GM19099 (cell line): ENCODE data around the gene CHRND.

Source experiments
- POLR2A ChIP-seq: IDR thresholded peaks from 3 replicates; pipeline ENCODE4 v1.6.1; 2011; ENCODE audit warnings: low read depth; ENCODE audit not compliant: insufficient read length; ENCODE audit errors: extremely low read depth

Gene CHRND

DNA sequence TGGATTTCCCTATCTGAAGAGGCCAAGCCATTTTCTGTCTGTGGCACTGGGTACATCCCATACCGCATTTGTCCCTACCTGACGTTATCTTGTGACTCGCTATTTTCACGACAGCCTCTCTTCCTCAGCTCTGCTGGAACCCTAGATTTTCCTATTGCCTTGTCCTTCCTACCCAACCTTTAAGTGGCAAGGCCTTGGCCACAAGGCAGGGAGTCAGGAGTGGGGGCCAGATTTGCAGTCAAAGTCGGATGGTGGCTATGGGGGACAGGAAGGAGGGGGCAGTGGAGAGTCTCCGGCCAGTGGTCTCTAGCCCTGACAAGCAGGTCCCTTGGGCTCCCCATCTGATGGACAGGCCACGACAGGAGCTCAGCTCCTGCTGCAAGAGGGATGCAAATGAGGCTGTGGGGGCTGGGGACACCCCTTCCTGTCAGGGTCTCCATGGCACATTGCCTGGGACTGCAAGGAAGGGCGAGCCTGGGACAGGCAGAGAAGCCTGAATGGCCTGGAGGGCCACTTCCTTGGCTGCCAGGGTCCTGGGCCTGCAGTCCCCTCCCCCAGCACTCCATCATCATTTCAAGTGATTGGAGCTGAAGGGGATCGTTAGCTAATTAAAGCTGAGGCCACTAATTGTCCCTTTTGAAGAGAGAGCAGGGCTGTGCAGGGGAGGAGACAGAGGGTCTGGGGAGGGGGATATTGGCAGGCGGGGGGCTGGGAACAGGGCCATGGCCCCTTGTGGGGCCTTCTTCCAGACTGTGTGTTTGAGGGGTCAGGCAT lies 32.1 kb upstream of the CHRND start:
- no peak for TF ChIP-seq POLR2A

DNA sequence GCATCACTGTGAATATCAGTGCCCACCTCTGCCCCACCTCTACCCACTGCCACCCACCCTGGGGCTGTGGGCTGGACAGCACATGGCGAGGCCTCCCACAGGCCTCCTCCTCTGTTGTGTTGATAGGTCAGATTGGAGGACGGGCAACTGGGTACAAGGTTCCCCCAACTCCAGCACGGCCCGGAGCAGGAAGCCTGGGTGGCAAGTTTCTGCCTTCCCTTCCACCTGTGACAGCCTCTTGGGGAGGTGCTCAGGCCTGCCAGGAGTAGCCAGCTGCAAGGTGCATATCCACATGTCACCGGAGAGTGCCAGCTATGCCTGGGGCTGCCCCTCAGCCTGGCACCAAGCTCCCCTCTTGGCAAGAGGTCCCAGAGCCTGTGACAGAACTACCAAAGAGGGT lies 31.4 kb upstream of the CHRND start:
- TF ChIP-seq POLR2A: no peak

DNA sequence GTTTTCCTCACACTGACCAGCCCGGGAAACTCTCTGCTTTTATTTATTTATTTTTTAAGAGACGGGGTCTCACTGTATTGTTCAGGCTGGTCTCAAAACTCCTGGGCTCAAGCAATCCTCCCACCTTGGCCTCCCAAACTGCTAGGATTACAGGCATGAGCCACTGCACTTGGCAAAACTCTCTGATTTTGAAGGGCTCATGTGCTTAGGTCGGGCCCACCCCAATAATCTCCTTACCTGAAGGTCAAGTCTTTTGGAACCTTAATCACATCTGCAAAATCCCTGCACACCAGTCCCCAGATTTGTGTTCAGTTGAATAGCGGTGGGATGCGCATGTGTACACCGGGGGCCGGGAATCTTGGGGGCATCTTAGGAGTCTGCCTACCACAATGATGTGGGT lies 30.7 kb upstream of the CHRND start:
- no peak for TF ChIP-seq POLR2A

DNA sequence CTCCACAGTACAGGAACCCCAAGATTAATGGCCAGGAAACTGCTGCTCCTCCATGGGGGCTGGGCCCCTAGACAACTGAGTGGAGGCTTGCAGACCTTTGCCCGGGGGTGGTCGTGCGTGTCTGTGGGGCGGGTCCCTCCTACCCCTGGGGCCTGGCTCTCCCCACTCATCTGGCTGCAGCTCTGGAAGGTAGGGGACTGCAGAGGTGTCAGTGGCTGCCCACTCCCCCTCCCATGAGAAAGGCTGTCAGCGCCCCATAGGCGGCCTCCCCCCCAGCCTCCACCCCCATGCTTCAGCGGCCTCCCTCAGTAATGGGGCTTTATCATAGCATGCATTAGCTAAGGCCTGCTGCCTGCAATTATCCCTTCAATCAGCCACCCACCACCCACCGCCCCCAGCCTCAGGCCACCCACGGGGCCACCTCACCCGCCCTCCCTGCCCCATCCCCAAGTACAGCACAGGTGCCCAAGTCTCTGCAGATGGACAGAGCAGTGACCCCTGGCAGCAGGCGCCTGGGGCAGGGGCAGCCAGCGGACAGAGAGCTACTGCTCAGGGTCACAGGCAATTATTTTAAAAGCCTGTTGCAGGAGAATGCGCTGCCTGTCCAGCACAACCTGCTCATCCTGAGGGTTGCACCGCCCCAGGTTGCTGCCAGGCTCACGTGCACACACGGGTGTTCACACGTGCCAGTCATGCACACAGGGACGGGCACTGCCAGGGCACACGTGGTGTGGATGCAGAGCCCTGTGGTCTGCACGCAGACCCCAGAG lies 29.3 kb upstream of the CHRND start:
- TF ChIP-seq POLR2A: no peak

DNA sequence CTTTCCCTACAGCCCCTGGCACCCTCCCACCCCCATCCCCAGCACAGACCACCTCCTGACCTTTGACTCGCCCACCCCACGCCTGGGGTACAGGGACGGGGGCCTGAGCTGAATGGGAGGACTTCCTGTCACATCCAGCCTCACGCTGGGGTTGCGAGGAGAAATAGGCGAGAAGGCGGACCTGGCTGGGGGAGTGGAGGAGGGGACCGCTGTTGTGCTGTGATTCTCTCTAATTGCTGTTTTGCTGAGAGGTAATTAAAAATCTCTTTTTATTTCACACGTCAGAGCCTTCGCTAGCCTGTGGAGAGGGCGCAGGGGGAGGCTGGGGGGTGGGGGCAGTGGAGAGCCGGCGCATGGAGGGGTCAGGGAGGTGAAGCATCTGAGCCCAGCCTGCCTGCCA lies 28.6 kb upstream of the CHRND start:
- no peak for TF ChIP-seq POLR2A

DNA sequence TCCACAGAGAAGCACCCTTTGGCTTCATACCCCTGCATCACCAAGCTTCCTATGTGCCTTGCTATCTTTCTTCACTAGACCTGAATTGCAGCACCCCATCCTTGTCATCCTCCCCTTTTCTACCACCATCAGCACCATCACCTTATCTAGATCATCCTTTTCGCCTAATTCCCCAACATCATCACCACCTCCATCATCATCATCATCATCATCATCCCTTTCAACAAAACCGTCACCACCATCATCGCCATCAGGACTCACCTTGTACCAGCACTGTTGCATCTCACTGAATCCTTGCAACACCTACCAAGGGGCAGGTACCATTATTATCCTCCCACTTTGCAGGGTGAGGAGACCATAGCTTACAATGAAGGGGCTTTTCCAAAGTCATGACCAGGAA lies 27.5 kb upstream of the CHRND start:
- no peak for TF ChIP-seq POLR2A

DNA sequence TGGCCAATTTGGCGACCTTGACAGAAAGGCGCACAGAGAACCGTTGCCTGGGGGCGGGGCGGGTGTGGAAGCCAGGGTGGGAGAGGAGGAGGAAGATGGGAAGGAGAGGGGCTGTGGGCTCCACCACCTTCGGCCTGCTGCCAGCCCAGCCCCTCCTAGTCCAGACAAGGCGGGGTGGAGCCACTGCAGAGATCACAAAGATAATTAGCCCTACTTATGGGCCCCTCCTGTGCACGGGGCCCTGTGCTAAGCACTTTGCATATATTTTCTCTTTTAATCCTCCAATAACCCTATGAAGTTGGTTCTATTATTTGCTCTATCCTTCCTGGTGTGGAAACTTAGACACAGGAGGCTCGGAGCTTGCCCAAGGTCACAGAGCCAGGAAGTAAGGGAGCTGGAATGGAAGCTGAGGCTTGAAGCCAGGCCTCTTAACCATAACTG lies 24.6 kb upstream of the CHRND start:
- no peak for TF ChIP-seq POLR2A

DNA sequence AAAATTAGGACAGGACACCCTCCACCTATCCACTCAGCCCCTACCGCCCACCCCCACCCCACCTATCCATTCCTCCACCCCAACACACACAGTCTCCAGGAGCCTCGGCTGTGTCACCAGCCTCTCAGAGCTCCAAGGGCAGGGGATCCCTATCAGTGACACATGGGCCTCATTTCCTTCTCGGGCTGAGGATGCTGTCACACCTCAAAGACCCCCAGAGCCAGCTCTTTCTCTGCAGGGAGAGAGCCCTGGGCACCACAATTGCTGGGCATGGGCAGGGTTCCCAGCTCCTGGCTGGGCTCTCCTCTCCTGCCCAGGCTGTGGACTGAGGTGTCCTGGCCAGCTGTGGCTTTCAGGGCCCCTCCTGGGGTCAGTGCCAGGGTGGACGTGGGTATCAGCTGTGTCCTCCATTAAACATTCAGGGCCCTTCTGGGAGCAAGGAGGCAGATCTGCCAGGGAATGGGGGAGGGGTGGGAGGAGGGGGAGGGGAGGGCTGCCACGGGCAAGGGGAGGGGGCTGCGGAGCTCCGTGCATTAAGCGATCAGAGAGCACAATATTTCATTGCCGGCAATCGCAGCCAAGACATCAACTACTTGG lies 24.1 kb upstream of the CHRND start:
- TF ChIP-seq POLR2A: no peak

DNA sequence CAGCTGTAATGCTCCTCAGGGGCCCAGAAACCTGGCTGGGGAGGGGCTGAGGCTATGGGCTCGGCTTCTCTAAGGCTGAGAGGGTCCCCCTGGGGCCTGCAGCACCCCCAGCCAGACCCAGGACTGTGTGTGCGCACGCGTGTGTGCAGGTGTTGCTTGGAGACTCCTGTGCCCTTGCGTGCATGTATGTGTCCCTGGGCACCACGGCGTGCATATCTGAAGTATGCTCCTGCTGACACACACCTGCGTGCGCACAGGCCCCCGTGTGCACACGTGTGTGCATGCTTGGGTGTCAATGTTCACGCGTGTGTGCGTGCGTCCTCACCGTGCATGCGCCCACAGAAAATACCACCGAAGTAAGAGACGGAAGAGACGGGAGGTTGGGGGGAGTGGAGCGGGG lies 23.4 kb upstream of the CHRND start:
- TF ChIP-seq POLR2A: no peak

DNA sequence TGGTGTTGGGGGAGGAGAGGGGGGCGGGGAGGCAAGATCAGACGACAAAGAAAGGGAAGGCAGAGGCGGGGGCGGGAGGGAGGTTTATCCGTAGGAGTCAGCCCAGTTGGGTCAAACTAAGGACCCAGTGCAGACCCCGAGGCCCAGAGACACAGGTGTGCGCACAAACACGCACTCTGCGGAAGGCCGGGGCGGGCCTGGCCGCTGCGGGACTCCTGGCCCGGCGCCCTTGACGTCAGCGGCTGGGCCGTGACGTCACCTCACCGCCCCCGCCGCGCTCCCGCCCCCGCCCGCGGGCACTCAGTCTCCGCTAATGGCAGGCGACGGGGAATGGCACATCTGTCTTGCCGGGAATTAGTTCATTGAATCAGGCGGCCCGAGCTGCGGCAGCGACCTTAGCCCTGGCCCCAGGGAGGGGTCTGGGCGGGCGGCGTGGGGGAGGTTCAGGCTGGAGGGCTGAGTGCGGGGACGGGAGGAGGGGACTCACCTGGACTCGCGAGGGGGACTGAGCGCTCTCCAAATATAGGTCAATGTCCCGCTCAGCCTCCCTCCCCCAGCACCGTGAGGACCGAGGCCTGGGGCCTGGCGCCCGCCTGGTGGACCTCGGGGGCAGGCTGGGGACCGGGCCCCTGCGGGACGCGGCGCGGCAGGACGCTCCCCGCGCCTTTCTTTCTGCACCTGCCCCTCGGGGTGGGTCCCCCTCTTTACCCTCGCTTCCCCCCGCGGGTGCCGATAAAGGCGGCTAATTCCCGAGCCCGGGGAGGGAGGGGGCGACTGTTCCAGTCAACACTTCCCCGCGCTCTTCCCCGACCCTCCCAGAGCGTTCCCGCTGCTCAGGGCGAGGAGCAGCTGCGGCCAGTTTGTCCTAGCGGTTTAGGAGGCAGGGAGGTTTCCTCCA lies 22.8 kb upstream of the CHRND start:
- no peak for TF ChIP-seq POLR2A

DNA sequence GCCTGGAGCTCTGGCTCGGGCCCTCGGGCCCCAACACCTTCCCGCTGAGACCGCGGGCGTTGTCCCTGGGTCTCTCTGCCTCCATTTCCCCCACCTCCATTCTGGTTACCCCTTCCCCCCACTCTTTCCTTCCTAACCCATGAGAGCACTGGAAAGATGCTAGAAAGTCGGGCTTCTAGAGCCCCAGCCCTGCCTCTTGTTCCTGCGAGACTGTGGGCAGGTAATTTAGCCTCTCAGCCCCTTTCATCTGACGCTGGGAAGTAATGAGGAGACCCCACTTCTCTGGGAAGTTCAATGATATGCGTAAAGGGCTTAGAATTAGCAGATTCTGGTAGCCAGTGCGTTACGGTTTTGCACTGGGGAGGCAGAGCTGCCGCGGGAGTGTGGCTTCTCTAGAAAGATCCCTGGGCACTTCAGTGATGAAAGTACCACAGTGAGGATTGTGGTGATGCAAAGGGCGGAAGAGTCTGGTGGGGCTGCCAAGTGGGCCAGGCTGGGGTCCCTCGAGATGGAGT lies 22.1 kb upstream of the CHRND start:
- TF ChIP-seq POLR2A: no peak

DNA sequence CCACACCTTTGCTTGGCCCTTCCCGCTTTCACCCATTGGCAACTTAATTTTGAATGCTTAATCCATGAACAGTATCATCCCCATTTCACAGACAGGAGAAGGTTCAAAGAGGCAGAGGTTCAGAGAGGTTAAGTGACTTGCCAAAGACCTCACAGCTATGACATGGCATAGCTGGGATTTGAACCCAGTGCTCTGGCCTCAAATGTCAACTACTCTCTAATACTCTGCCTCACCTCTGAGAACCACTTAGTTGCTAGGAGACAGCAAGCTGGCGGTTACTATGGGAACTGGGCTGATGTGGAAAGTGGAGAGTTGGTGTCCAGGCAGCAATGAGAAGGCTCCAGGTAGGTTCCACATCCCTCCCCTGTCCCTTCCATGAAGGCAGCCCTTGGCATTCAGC lies 21.5 kb upstream of the CHRND start:
- no peak for TF ChIP-seq POLR2A

DNA sequence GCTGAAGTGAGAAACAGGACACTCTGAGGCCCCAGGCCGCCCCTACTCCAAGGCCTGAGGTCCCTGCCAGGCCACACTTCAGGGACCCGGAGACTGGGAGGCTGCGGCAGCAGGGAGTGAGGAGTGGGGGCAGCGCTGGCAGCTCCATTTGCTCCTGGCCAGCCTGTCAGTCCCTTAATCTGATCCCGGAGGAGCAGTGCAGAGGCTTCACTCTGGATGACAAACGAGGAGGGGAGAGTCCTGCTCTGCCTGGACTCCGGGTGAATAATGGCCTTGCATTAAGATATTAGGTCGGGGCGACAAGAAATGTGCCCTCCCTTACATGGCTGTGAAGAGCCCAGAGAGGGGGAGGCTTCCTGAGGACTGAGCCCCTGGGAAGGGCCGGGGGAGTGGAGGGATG lies 20.1 kb upstream of the CHRND start:
- TF ChIP-seq POLR2A: no peak

DNA sequence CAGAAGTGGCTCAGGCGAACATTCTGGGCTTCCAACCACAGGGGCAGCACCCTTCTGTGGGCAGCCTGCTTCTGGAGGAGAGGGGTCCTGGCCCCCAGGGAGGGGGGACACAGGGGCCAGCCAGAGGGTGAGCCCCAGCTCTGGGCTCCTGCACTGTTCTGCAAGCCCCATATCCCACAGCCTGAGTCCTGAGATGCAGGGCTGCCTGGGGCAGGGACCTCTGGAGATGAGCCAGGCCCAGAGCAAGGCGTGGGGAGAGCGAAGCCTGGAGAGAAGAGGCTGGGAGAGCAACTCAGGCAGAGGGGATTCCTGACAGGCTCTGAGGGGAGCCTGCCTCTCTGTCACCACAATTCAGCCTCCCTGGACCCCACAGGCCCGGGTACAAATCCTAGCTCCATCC lies 19.3 kb upstream of the CHRND start:
- no peak for TF ChIP-seq POLR2A

DNA sequence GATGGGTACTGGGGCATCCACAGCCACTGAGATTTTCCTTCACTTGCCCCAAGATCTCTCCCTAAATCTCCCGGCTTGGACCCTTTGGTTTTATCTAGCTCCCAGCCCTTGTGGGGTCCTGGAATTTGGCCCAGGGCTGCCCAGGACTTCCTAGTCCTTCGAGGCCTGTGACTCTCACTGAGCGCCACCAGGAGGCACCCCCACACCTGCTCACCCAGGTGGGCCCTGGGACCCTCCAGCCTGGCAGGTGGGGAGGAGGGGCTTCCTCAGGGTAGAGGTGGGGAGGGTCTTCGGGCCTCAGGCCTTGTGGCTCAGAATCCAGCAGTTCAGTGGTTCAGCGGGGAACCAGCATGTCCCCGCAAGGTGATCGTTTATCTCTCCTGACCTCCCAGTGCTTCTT lies 17.7 kb upstream of the CHRND start:
- no peak for TF ChIP-seq POLR2A
